Epithelial cell of proximal tubule (primary cell): Measurements from ENCODE around the gene PLXDC1. TPM values are rescaled to one million over a fixed set of nuclear protein-coding genes. Genes with fewer than 3 reads are reported as not detected.
"Not testable (repeated sequence)": the region's sequence is repeated elsewhere in the genome, so short reads cannot be mapped to it uniquely, and the experiment has no call there.

Source experiments
- DNase-seq: peaks from one replicate; pipeline ENCODE4 v3.0.0-alpha.2; 2011; ENCODE audit warnings: low read depth
- H3K4me3 ChIP-seq: 2 replicates; pipeline ENCODE4 v1.5.1; 2011; ENCODE audit warnings: low read depth, mild to moderate bottlenecking, low read length
- total RNA-seq: library from RNA; depleted of rRNA; stranded (reverse); fragments of >200 nt; gene quantifications from 2 replicates; pipeline ENCODE4 v1.2.3, GENCODE V29; 2015
- TF ChIP-seq, protein P1 (sequence below): conservative IDR thresholded peaks from 2 replicates; pipeline ENCODE4 v1.5.1; 2012; ENCODE audit warnings: low read depth, mild to moderate bottlenecking, low read length

Gene PLXDC1
- total RNA-seq, 1 donor from 2014 or later = not detected

DNA sequence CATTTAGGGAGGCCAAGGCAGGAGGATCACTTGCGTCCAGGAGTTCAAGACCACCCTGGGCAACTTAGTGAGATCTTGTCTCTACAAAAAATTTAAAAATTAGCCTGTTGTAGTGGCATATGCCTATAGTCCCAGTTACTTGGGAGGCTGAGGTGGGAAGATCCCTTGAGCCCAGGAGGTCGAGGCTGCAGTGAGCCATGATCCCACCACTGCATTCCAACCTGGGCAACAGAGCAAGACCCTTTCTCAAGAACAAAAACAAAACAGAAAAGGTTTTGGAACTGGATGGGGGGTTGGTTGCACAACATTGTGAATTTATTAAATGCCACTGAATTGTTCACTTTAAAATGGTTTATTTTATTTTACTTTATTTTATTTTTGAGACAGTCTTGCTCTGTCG lies 21.2 kb downstream of the PLXDC1 start:
- TF ChIP-seq, protein P1, sequence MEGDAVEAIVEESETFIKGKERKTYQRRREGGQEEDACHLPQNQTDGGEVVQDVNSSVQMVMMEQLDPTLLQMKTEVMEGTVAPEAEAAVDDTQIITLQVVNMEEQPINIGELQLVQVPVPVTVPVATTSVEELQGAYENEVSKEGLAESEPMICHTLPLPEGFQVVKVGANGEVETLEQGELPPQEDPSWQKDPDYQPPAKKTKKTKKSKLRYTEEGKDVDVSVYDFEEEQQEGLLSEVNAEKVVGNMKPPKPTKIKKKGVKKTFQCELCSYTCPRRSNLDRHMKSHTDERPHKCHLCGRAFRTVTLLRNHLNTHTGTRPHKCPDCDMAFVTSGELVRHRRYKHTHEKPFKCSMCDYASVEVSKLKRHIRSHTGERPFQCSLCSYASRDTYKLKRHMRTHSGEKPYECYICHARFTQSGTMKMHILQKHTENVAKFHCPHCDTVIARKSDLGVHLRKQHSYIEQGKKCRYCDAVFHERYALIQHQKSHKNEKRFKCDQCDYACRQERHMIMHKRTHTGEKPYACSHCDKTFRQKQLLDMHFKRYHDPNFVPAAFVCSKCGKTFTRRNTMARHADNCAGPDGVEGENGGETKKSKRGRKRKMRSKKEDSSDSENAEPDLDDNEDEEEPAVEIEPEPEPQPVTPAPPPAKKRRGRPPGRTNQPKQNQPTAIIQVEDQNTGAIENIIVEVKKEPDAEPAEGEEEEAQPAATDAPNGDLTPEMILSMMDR = no peak
- H3K4me3 ChIP-seq = no peak overlapping the region
- no peak for DNase-seq

DNA sequence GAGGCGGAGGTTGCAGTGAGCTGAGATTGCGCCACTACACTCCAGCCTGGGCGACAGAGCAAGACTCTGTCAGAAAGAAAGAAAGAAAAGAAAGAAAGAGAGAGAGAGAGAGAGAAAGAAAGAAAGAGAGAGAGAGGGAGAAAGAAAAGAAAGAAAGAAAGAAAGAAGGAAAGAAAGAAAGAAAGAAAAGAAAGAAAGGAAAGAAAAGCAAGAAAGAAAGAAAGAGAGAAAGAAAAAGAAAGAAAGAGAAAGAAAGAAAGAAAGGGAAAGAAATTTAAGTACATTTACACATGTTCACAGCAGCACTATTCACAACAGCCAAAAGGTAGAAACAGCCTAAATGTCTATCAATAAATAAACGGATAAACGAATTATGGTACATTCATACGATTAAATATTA lies 21.9 kb downstream of the PLXDC1 start:
- DNase-seq, H3K4me3 ChIP-seq: not testable (repeated sequence)

DNA sequence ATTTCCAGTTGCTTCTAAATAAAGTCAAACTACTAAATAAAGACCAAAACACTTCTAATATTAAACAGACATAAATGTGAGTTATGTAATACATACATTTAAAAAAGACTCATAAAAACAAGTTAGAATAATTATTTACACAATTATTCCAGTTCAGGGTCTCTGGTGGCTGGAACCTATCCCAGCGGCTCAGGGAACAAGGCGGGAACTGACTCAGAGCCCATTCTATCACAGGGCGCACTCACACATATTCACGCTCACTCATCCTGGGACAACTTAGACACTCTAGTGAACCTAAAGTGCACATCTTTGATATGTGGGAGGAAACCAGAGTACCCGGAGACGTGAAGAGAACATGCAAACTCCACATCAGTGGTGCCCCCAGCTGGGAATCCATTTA lies 25.0 kb downstream of the PLXDC1 start:
- no peak for DNase-seq
- TF ChIP-seq, protein P1 = no peak
- no peak overlapping the region for H3K4me3 ChIP-seq

DNA sequence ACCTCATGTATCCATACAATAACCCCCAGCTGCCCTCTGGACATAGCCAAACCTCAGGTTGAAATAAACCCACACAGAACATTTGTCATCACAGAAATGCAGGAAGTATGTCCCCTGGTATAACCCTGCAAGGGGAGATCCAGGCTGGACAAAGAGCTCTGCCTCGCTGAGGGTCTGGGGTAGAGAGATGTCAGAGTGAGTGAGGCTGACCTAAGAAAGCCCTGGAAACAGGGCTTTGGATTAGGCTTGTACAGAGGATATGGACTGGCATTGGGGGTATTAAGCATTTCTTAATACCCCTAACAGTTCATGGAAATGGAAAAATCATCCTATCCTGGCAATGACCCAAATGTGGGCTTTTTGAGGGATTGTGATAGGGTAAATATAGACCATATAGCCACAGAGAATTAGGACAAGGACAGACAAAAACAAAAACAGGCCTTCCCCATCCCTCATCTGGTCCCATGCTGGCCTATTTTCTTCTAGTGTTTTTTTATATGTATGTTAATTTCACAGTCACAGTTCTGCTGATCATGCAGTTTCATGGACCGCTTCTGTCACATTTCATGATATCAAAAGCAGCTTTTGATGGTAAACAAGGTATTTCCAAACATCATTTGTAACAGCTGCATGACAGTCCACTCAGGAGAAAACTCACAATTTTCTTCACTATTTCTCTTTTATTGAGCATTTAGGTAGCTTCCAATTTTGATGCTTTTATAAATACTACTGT lies 26.1 kb downstream of the PLXDC1 start:
- H3K4me3 ChIP-seq = no peak overlapping the region
- TF ChIP-seq, protein P1 = no peak
- DNase-seq = no peak

DNA sequence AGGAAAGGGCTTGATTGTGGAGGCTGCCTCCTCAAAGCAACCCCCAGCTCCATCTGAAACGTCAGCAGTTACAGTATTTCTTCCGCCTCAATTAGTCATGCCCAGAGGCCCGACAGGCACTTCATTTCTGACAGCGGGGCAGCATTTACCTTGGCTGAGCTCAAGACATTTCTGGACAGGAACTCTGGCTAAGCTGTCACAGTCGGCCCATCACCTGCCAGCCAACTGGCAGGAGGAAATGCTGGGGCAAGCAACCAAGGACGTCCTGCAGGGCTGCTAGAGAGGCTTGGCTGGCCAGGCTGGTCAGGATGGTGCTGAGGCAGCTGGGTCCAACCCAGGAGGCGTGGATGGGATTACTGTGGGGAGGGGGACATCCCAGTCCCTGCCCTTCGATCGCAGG lies 27.8 kb downstream of the PLXDC1 start:
- DNase-seq = no peak
- no peak overlapping the region for H3K4me3 ChIP-seq
- TF ChIP-seq, protein P1 = no peak

DNA sequence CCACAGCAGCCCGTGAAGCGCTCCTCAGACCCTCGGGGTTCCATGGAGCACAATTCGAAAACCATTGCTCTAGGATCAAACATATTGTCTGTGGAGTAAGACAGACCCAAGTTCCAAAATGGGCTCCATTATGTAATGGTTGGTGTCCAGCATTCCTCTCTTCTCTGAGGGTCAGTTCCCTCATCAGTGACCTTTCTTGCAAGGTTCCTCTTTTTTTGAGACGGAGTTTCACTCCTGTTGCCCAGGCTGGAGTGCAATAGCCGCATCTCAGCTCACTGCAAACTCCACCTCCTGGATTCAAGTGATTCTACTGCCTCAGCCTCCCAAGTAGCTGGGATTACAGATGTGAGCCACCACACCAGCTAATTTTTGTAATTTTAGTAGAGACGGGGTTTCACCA lies 28.4 kb downstream of the PLXDC1 start:
- TF ChIP-seq, protein P1 = no peak

DNA sequence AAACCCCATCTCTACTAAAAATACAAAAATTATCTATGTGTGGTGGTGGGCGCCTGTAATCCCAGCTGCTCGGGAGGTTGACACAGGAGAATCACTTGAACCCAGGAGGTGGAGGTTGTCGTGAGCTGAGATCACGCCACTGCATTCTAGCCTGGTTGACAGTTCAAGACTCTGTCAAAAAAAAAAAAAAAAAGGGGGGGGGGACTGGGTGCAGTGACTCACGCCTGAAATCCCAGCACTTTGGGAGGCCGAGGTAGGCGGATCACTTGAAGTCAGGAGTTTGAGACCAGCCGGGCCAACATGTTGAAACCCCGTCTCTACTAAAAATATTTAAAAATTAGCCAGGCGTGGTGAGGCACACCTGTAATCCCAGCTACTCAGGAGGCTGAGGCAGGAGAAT lies 29.5 kb downstream of the PLXDC1 start:
- not testable (repeated sequence) for DNase-seq, H3K4me3 ChIP-seq

More for the DNA sequence above, 28.4 kb downstream of the PLXDC1 start:
- H3K4me3 ChIP-seq = no peak overlapping the region
- DNase-seq = no peak

DNA sequence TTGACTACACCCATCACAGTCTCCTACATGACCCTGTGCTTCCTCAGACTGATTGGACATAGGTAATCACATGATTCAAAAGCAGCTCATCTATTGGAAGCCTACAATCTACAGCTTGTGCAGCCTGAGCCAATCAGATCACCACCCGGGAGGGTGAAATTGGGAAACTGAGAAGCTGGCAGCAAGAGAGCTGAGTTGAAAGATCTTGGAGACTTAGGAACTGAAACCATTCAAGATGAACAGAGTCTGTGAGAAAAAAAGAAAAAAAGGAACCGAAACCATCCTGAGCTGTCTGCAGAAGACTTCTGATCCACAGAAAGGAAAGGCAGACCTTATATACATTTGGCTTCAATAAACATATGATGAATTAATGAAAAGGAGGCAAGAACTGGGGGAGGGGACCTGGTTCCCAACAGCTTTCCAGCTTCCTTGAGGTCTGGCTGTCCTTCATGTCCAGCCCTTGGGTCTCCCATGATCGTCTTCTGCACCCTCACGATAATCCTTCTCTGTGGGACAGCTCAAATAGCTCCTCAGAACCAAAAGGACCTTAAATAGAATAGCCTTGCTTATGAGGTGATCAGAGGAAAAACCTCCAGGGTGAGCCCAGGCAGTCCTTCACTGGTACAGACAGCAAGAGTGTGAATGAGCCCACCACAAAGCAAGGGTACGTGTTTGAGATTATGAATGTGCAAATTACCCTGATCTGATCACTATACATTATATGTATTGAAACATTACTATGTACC lies 32.6 kb downstream of the PLXDC1 start:
- H3K4me3 ChIP-seq = no peak overlapping the region
- no peak for DNase-seq
- TF ChIP-seq, protein P1 = no peak
